HG03558 (cell line): Measurements from ENCODE around the gene TFPI.
"Not testable (repeated sequence)": the region's sequence is repeated elsewhere in the genome, so short reads cannot be mapped to it uniquely, and the experiment has no call there.

Source experiments
- ATAC-seq: cut with Tn5 transposase; IDR thresholded peaks from one replicate; pipeline ENCODE4 v1.9.1; 2021; ENCODE audit warnings: moderate number of reproducible peaks; ENCODE audit not compliant: unreplicated experiment; ENCODE audit errors: extremely low read depth

TFPI gene

DNA sequence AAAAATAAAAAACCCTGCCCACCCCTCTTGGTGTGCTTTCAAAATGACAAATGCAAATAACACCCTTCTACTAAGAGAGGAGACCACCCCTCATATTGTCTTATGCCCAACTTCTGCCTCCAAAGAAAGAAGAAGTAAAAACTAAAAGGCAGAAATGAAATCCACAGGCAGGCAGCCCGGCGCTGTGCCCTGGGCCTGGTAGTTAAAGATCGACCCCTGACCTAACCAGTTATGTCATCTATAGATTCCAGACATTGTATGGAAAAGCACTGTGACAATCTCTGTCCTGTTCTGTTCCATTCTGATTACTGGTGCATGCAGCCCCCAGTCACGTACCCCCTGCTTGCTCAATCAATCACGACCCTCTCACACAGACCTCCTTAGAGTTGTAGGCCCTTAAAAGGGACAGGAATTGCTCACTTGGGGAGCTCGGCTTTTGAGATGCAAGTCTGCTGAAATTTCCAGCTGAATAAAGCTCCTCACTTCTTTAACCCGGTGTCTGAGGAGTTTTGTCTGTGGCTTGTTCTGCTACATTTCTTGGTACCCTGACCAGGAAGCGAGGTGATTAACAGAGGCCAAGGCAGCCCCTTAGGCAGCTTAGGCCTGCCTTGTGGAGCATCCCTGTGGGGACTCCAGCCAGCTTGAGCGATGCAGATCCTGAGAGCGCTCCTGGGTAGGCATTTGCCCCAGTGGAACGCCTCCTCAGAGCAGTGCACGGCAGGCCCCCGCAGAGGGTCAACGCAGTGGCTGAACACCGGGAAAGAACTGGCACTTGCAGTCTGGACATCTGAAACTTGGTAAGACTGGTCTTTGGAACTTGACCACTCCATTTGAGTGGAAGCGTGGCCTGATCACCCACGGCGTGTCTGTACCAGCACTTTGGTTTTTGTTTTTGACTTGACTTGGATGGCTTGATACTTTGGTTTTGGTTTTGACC, 43.5 kb downstream of the TFPI start:
- ATAC-seq, result not testable (repeated sequence)

DNA sequence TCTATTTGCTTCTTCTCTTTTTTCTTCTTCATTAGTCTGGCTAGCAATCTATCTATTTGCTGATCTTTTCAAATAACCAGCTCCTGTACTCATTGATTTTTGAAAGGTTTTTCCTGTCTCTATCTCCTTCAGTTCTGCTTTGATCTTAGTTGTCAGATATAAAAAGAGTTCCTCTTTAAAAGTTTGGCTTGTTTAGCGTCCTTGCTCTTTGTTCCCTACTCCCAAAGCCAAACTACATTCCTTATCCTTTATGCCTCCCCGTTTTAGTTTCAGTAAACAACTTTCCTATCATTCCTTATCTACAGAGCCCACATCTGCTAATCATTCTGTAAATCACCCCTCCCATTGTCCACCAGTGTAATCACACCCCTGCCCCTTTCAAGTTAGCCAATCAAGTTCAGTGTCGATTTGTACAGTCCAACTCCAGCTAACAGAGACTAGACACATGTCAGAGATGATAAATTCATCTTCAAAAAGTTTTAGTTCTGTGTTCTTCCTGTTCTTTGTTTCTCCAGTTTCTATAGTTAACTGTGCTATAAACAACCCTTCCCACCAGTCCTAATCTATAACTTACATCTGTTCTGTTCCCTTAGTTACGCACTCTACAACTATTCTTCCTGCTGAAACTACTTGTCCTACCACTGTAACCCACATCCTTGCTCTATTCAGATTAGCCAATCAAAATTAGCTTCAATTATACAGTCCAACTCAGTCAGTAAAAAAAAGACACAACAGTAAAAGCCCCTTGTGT, 44.4 kb downstream of the TFPI start:
- no peak for ATAC-seq

DNA sequence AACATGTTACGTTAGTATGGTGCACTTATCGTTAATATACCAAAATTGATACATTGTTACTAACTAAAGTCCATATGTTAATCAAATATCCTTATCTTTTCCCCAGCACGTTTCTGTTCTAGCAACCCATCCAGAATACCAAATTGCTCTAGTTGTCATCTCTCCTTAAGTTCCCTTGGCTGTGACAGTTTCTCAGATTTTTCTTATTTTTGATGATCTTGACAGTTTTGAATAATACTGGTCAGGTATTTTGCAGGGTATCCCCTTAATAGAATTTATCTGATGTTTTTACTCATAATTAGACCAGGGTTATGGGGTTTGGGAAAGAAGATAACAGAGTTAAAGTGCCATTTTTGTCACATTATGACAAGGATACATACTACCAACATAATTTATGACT, 47.8 kb downstream of the TFPI start:
- ATAC-seq, result no peak

DNA sequence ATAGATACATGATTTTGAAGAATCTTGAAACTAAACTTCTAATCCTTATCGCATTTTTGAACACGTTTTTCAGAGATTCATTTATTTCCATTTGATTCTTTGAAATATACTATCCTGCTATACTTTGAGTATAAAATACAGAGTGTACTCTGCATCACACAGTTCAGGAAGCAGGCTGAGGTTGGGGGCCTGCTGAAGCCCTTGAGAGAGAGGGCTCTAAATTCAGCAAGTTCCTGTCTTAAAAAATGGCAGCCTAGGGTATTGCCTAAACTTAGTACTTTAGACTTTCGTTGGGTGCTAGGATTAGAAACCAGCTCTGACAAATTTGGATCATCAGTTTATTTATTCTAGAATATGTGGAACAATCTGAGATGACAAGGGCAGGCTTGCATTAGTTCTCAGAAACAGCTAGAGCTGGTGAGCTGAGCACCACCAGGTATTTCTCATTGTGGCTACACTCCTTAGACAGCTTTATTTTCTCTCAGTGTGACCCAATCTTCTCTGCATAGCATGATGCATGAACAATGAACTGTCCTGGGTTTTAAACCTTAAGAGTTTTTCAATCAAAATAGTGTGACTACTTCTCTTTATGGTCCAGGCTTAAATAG, 49.1 kb downstream of the TFPI start:
- no peak for ATAC-seq

DNA sequence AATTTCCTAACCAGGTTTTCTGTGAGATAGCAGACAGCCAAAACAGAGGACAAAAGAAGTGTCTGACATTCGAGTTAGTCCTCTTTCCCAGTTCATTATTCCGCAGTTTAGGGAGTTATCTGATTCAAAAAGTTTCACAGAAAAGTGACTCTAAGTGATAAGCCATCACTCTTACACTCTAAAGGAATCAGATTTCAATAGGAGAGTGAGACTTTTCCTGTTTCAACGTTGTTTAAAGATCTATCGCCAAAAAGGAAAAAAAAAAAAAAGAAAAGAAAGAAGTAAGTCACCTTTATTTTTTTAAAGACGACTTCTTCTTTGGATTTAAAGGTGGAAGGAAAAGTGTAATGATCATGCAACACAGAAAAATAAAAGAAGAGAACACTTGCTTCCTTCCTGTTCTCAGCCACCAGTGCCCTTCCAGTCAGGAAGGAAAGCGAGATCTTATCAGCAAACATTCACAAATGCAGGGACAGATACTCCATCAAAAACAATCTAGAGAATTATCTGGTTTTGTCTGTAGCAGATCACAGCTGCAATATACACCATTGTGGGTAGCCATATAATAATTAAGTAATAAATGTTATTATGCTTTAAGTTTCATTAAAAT, 49.8 kb downstream of the TFPI start:
- ATAC-seq, result no peak

DNA sequence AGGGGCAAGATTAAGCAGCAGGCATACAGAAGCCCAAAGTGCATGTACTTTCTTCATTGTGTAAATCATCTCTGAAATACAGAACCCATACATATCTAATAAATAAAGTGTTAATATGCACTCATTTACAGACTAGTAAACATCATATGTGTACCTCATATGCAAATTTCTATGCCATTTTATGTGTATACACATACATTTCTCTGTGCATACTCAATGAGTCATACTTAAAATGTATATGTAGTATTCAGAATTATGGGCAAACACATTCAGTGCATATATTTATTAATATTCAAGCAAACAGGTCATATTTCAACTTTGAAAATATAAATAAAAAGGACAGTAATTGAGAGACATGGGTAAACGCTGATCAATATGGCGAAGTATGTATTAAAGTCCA, 50.5 kb downstream of the TFPI start:
- ATAC-seq, result no peak

DNA sequence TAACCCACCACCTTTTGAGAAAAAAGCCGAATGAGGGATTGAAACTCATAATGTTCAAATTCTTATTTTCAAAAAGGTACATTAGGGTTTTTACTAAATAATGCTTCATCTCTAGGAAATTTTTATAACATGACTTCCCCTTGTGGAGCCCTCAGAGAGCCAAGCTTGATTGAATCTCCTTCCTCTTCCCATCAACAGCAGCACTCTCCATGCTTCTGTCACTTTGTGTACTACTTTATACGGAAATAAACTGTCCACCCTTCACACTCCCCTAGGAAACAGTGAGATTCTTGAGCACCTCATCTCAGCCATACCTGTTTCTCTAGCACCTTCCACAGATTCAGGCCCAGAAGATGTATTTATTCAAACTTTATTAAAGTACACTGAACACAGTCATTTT, 51.8 kb downstream of the TFPI start:
- no peak for ATAC-seq

DNA sequence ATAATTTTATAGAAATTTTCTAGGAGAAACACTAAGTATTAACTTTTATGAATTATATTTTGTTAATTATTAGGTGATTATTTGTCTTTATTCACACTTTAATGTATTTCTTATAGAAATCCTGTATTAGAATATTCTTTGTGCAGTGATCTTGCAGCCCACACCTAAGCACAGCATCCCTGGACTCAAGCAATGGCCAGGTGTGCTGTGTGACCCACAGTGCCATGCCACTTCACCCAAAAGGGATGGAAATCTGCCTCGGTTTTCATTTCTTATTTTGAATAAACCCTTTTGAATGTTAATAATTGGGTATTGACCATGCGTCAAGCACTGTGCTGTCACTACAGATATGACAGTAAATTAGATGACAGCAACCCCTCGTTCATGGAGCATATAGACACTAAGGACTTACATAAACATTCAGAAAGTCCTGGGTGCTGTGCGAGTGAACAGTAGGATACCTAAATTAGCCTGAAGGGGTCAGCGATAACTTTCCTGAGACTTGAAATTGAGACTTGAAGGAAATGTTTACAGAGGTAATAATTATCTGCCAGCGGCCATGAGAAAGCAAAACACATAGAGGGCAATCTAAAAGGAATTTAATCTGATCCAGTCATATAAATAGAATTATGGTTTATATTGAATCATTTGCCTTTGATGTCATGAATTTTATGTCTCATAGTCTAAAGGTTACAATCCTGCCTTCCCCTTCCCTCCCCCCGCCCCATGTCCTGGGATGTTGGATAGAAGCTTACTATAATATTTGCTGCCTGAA, 53.5 kb downstream of the TFPI start:
- no peak for ATAC-seq

DNA sequence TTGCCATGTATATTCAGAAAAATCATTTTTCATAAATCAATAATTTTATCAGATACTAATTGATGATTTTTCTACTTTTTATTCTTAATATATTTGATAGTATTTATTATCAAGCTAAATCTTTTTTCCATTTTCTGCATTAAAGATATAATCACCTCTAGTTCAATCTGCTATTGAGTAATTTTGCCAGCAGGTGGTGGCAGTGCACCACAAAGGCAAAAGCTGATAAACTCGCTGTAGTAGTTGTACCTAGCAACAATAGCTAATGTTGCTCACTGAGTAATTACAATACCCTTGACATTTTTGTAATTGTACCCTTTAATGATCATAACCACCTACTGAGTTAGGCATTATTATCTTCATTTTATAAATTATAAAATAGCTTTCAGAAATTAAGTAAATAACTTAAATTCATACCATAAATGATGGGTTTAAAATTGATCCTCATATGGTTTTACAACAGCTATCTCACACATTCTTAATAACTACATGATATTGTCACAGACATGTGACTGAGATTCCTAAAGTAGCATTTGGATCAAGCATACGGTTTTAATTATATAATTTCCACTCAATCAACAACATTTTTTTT, 54.2 kb downstream of the TFPI start:
- ATAC-seq, result peak; percentile 84

DNA sequence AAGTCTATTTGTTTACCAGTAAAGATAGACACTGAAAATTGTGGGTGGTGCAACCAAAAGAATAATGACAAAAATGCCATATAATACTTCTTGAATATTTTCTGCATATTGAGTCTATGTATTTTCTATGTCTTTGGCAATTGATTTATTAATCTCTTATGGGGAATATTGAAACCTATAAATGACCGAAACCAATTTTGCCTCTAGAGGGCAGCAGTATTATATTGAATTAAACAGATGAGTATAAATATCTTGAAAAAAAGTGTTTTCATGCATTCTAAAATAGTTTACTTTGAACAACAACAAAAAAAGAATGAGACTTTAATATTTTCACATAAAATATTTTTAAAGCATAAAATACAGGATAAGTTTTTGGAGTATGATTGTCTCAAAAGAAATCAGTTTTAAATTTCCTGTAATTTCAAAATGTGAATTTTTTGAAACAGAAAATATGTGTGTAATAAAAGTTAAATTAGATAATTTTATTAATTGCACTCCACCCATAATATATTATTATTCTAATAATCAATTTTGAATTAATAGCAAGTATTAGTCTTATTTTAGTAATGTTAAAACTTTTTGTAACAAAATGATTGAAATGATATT, 56.3 kb downstream of the TFPI start:
- ATAC-seq, result no peak

DNA sequence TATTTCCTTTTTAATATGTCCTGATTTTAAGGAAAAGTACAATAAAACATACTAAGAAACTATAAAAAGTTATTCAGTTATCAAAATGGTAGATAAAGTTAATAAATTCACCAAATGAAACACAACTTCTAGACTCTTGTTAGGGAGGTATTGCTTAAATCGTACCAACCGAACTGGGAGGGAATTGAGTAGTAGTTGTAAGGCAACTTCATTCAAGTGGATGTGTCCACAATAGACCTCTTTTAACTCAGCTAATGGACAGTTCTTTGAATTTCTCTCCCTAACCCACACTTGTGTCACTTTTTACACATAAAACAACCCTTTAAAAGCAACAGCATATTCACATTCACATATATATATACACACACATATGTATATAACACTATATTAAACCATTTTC, 57.1 kb downstream of the TFPI start:
- no peak for ATAC-seq

DNA sequence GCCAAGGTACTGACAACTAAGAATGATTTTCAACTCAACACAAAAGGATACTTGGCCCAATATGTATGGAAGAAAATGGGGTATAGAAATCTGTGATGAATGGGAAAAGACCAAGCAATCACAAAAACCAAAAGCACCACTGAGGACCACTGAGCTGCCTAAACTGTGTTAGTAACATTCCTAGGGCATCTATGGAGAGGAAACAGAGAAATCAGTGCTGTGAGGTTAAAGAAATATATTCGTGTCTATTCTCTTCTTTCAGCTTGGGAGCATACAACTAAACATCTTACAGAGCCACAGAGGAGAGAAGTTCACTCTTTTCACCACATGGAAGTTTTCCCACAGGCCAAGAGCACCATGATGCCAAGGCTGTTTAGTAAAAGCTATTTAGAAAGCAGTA, 58.9 kb downstream of the TFPI start:
- no peak for ATAC-seq

DNA sequence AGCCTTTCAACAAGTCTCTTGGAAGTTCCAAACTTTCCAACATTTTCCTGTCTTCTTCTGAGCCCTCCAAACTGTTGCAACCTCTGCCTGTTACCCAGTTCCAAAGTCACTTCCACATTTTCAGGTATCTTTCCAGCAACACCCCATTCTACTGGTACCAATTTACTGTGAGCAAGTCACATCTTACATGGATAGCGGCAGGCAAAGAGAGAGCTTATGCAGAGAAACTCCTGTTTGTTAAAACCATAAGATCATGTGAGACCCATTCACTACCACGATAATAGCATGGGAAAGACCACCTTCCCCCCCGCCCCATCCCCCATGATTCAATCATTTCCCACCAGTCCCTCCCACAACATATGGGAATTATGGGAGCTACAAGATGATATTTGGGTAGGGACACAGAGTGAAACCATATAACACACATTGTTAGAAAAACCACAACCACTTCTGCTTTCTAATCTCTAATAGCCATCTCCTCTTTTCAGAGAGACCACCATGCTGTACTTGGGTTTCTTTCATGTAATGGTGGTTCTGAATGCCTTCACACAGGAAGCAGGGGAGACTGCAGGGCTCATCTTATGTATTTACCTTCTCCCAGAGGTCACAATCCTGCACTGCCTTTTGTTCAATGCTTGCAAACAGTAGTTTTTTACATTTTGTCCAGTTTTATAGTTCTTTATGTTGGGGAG, 60.2 kb downstream of the TFPI start:
- ATAC-seq, result no peak

DNA sequence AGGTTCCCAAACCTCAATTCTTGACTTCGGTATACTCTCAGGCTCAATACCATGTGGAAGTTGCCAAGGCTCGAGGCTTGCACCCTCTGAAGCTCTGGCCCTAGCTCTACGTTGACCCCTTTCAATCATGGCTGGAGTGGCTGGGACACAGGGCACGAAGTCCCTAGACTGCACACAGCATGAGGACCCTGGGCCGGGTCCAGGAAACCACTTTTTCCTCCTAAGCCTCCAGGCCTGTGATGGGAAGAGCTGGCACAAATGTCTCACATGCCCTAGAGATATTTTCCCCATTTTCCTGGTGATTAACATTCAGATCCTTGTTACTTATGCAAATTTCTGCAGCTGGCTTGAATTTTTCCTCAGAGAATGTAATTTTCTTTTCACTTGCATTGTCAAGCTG, 61.1 kb downstream of the TFPI start:
- no peak for ATAC-seq

DNA sequence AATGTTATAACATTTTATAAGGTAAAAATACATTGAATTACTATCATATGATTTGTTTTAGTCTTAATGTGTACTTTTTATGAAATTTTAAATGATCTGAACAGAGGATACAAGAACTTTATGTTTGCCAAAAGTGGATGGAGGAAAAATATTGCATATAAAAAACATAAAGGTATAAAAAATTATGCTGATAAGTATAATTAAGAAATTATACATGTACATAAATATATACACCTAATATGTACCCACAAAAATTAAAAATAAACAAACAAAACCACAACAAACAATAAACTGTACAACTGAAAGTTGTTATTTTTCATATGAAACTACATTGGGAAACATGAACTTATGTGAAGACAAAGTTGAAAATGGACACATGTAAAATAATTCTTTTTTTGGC, 68.0 kb downstream of the TFPI start:
- ATAC-seq, result no peak

DNA sequence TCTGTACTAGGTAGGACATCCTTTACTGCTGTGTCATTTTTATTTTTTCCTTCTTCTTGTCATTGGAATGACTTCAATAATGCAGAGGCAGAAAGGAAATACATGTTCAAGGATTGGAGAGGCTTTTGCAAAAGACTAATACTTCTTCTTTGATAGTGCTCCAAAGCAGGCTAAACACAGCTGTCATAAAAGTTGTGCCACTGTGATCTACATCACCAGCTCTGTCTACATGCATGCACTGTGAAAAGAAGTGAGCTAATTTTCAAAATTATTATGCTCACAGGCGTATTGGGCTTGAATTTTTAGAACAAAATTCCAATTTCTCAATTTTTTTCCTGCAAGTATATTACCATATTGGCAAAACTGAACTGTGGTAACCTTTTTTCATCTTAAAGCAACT, 68.7 kb downstream of the TFPI start:
- no peak for ATAC-seq

DNA sequence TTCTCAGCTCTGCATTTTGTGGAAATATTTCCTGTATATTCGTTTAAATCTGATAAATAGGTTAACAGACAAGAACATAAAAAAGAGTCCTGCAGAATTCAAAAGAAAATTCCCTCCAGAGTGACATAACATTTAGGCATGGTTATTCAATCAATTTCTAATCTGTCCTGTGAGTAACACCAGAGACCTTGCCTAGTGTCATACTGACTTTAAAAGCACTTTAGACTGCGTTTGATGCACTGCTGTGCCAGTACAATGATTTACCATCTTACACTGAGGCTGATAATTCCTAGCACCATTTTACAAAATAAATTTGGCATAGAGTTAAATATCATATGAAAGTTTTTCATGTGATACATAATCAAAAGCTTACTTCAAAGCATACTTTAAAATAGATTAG, 70.7 kb downstream of the TFPI start:
- no peak for ATAC-seq

DNA sequence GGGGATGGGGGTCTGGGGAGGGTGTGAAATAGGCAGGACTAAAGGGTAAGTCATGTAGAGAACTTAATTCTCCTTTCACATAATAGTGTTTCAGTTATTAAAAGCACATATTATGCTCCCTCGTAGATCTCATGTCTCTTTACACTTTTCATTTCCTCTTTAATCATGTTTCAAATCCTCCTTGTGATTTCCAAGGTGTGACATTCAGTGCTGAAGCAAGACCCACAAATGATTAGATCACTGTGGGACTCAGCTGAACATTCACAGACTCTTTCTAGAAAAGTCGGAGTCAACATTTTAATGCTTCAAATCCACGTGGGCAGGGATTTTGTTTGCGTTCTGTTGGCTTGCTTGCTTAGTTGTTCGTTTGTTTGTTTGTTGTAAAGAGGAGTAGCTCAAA, 71.4 kb downstream of the TFPI start:
- ATAC-seq, result no peak

DNA sequence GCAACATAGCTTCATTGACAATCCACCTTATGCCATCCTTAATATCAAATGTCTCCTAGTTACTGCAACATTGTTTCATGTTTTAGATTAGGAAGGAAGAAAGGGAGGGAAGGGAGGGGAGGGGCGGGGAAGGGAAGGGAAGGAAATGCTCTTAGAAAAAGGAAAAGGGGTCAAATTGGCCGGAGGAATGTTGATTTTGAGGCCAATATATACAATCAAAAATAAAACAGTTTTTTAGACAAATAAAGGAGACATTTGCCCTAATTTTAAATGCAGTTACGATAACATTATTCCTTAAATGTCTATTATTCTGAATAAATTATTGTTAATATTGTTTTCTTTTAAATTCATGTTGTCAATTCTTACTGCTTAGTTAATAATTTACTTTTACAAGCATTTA, 72.7 kb downstream of the TFPI start:
- no peak for ATAC-seq
